ENCODE measurements around the gene NPAS2. TPM values are rescaled to one million over a fixed set of nuclear protein-coding genes. Genes with fewer than 3 reads are reported as not detected.

NPAS2 gene
- total RNA-seq, 4 donors from 2014 or later, result 14.1 to 45.8 (median 28.1) TPM

- TF ChIP-seq CTCF (IDR thresholded peaks at IDR 0.05), result no peak
- TF ChIP-seq POLR2AphosphoS5 (IDR thresholded peaks at IDR 0.05), result no peak
- TF ChIP-seq EP300 (IDR thresholded peaks at IDR 0.05), result no peak
- TF ChIP-seq POLR2A (IDR thresholded peaks at IDR 0.05; ENCODE audit: low read depth), result no peak
- WGBS, result 91% methylated on average over 5 of the region's 5 CpGs
- Histone ChIP-seq H3K4me3 (no peak overlapping the region), H3K9me3 (no peaks in the 10 kb centered on the region), H3K36me3 (peaks cover 3 to 46% (median 16%) of the 10 kb centered on the region in 4 donors), H3K27me3 (no peaks in the 10 kb centered on the region), H3K4me1 (peaks cover 0 to 9% (median 0%) of the 10 kb centered on the region in 4 donors), H3K27ac (replicated peaks in 1 of 4) (no peak overlapping the region)
- DNase-seq (ENCODE audit: extremely low spot score), result no peak
- intact Hi-C loops (cut with DNase I), result no loop called here
Measured at GRCh38 chr2:100945433-100945740, 125.4 kb downstream of the NPAS2 start.

- no peak for DNase-seq (ENCODE audit: extremely low spot score)
- Histone ChIP-seq H3K36me3 (peaks cover 3 to 53% (median 17%) of the 10 kb centered on the region in 4 donors), H3K4me3 (no peak overlapping the region), H3K4me1 (peaks cover 0 to 4% (median 0%) of the 10 kb centered on the region in 4 donors), H3K27ac (replicated peaks in 1 of 4) (no peak overlapping the region), H3K27me3 (no peaks in the 10 kb centered on the region), H3K9me3 (no peaks in the 10 kb centered on the region)
- intact Hi-C loops (cut with DNase I), result no loop called here
- TF ChIP-seq POLR2AphosphoS5 (IDR thresholded peaks at IDR 0.05), result no peak
- TF ChIP-seq POLR2A (IDR thresholded peaks at IDR 0.05; ENCODE audit: low read depth), result no peak
- no peak for TF ChIP-seq EP300 (IDR thresholded peaks at IDR 0.05)
- TF ChIP-seq CTCF (IDR thresholded peaks at IDR 0.05), result no peak
- 94% methylated on average over 8 of the region's 8 CpGs for WGBS
Measured at GRCh38 chr2:100945930-100946607, 126.1 kb downstream of the NPAS2 start.

- intact Hi-C loops (cut with DNase I), result no loop called here
- Histone ChIP-seq H3K4me3 (no peak overlapping the region), H3K36me3 (peaks cover 3 to 44% (median 13%) of the 10 kb centered on the region in 4 donors), H3K4me1 (no peaks in the 10 kb centered on the region), H3K27me3 (no peaks in the 10 kb centered on the region), H3K27ac (replicated peaks in 1 of 4) (no peak overlapping the region), H3K9me3 (no peaks in the 10 kb centered on the region)
- DNase-seq (ENCODE audit: extremely low spot score), result no peak
- 78% methylated on average over 16 of the region's 16 CpGs for WGBS
- TF ChIP-seq CTCF (IDR thresholded peaks at IDR 0.05) (no peak), POLR2AphosphoS5 (IDR thresholded peaks at IDR 0.05) (no peak), POLR2A (IDR thresholded peaks at IDR 0.05; ENCODE audit: low read depth) (no peak), EP300 (IDR thresholded peaks at IDR 0.05) (no peak)
Measured at GRCh38 chr2:100948942-100949811, 129.2 kb downstream of the NPAS2 start.

- intact Hi-C loops (cut with DNase I), result no loop called here
- WGBS, result 89% methylated on average over 2 of the region's 2 CpGs
- no peak overlapping the region for H3K27ac ChIP-seq (replicated peaks in 1 of 4)
- H3K27me3 ChIP-seq, result no peaks in the 10 kb centered on the region
- no peaks in the 10 kb centered on the region for H3K9me3 ChIP-seq
- peaks cover 3 to 32% (median 8%) of the 10 kb centered on the region in 4 donors for H3K36me3 ChIP-seq
- H3K4me3 ChIP-seq, result no peak overlapping the region
- no peak for DNase-seq (ENCODE audit: extremely low spot score)
- peaks cover 4 to 7% (median 4%) of the 10 kb centered on the region in 4 donors for H3K4me1 ChIP-seq
- no peak for TF ChIP-seq EP300 (IDR thresholded peaks at IDR 0.05)
- TF ChIP-seq POLR2A (IDR thresholded peaks at IDR 0.05; ENCODE audit: low read depth), result no peak
Measured at GRCh38 chr2:100952512-100952911, 132.6 kb downstream of the NPAS2 start.

- H3K27ac ChIP-seq (replicated peaks in 1 of 4), result no peak overlapping the region
- no peak overlapping the region for H3K4me3 ChIP-seq
- H3K9me3 ChIP-seq, result no peaks in the 10 kb centered on the region
- intact Hi-C loops (cut with DNase I), result no loop called here
- no peak for DNase-seq (ENCODE audit: extremely low spot score)
- peaks cover 13 to 18% (median 14%) of the 10 kb centered on the region in 4 donors for H3K4me1 ChIP-seq
- TF ChIP-seq POLR2AphosphoS5 (IDR thresholded peaks at IDR 0.05), result no peak
- TF ChIP-seq CTCF (IDR thresholded peaks at IDR 0.05), result no peak
- TF ChIP-seq POLR2A (IDR thresholded peaks at IDR 0.05; ENCODE audit: low read depth), result no peak
- TF ChIP-seq EP300 (IDR thresholded peaks at IDR 0.05), result no peak
- H3K27me3 ChIP-seq, result no peaks in the 10 kb centered on the region
- peaks cover 3 to 28% (median 8%) of the 10 kb centered on the region in 4 donors for H3K36me3 ChIP-seq
- WGBS, result 88% methylated on average over 11 of the region's 11 CpGs
Measured at GRCh38 chr2:100953406-100954043, 133.6 kb downstream of the NPAS2 start.

All from esophagus muscularis mucosa (tissue), 4 donors.